SK-N-SH (cell line): Measurements from ENCODE around the gene HOXD11.

Source experiments
- EP300 ChIP-seq, 2 experiments: IDR thresholded peaks; 2 replicates each; pipeline versions ENCODE4 v1.4.0 to v1.6.1; 2012; ENCODE audit warnings: borderline replicate concordance in 1 of 2, low read depth in 1 of 2, low read length in 1 of 2
- FOXM1 ChIP-seq: IDR thresholded peaks from 2 replicates; pipeline ENCODE4 v1.4.0; 2012; ENCODE audit warnings: low read depth, mild to moderate bottlenecking
- GABPA ChIP-seq: IDR thresholded peaks from 2 replicates; pipeline ENCODE4 v1.4.0; 2012; ENCODE audit warnings: low read depth, mild to moderate bottlenecking
- JUND ChIP-seq: IDR thresholded peaks from 2 replicates; pipeline ENCODE4 v1.4.0; 2012
- MXI1 ChIP-seq: IDR thresholded peaks from 2 replicates; pipeline ENCODE4 v1.6.1; 2012; ENCODE audit warnings: mild to moderate bottlenecking, low read depth, low read length, improper control_type of control experiment
- NFIC ChIP-seq: IDR thresholded peaks from 2 replicates; pipeline ENCODE4 v1.4.0; 2012; ENCODE audit warnings: borderline replicate concordance
- POLR2AphosphoS5 ChIP-seq: IDR thresholded peaks from 2 replicates; pipeline ENCODE4 v1.6.1; 2012; ENCODE audit warnings: low read depth, low read length
- SIN3A ChIP-seq: IDR thresholded peaks from 2 replicates; pipeline ENCODE4 v1.6.1; 2012; ENCODE audit warnings: low read depth, mild to moderate bottlenecking, low read length, moderate library complexity, borderline replicate concordance
- TAF1 ChIP-seq: IDR thresholded peaks from 2 replicates; pipeline ENCODE4 v1.6.1; 2012; ENCODE audit warnings: low read depth, mild to moderate bottlenecking, low read length, moderate library complexity, borderline replicate concordance
- YY1 ChIP-seq: IDR thresholded peaks from 2 replicates; pipeline ENCODE4 v1.4.0; 2012; ENCODE audit warnings: low read depth, mild to moderate bottlenecking
- TF ChIP-seq, protein P1 (sequence below): fragments of 200-600 bp; sonication (generic); IDR thresholded peaks from 2 replicates; pipeline ENCODE4 v1.6.1; 2017; ENCODE audit warnings: antibody characterized with exemption, mild to moderate bottlenecking, moderate library complexity
- TF ChIP-seq, protein P2 (sequence below): IDR thresholded peaks from 2 replicates; pipeline ENCODE4; 2012

DNA sequence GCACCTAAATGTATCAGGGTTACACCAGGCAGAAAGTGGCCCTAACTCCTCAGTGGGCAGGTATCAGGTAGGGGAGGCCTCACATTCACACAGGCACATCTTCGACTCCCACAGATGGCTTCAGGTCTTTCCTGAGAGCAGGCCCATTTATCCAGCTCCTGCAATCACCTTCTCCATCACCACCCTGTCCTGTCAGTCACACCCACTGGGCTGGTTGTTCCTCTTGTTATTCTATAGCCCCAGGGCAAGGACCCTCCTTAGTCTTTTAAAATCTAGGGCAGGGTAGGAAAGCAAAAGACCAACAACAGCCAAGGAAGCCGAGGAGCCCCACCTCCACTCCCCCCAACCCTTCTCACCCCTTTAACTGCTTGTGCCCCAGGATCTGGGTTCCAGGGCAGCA lies 35.2 kb downstream of the HOXD11 start:
- no peak for TF ChIP-seq YY1
- no peak for TF ChIP-seq JUND
- no peak for TF ChIP-seq GABPA
- TF ChIP-seq, protein P1, sequence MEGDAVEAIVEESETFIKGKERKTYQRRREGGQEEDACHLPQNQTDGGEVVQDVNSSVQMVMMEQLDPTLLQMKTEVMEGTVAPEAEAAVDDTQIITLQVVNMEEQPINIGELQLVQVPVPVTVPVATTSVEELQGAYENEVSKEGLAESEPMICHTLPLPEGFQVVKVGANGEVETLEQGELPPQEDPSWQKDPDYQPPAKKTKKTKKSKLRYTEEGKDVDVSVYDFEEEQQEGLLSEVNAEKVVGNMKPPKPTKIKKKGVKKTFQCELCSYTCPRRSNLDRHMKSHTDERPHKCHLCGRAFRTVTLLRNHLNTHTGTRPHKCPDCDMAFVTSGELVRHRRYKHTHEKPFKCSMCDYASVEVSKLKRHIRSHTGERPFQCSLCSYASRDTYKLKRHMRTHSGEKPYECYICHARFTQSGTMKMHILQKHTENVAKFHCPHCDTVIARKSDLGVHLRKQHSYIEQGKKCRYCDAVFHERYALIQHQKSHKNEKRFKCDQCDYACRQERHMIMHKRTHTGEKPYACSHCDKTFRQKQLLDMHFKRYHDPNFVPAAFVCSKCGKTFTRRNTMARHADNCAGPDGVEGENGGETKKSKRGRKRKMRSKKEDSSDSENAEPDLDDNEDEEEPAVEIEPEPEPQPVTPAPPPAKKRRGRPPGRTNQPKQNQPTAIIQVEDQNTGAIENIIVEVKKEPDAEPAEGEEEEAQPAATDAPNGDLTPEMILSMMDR, result no peak
- no peak for TF ChIP-seq SIN3A
- no peak for TF ChIP-seq EP300 (IDR thresholded peaks at IDR 0.05; ENCODE audit: borderline replicate concordance in 1 of 2, low read depth in 1 of 2, low read length in 1 of 2)
- TF ChIP-seq, protein P2, sequence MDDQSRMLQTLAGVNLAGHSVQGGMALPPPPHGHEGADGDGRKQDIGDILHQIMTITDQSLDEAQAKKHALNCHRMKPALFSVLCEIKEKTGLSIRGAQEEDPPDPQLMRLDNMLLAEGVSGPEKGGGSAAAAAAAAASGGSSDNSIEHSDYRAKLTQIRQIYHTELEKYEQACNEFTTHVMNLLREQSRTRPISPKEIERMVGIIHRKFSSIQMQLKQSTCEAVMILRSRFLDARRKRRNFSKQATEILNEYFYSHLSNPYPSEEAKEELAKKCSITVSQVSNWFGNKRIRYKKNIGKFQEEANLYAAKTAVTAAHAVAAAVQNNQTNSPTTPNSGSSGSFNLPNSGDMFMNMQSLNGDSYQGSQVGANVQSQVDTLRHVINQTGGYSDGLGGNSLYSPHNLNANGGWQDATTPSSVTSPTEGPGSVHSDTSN, result no peak
- TF ChIP-seq POLR2AphosphoS5, result no peak
- no peak for TF ChIP-seq TAF1
- no peak for TF ChIP-seq NFIC
- no peak for TF ChIP-seq FOXM1
- TF ChIP-seq MXI1, result no peak
